AG04450 (cell line): ENCODE results near the gene ATG7. TPM values are rescaled to one million over a fixed set of nuclear protein-coding genes. Genes with fewer than 3 reads are reported as not detected.

Experiments
- CTCF ChIA-PET: fragments of 300-600, 350-600 bp; formaldehyde crosslinking; extraction: SDS; loops from one replicate; lab custom pipeline; 2022; ENCODE audit warnings: antibody characterized with exemption, inconsistent platforms; lab: Charles Lee
- POLR2A ChIA-PET: fragments of 350-600 bp; formaldehyde crosslinking; extraction: SDS; loops from one replicate; lab custom pipeline; 2021; ENCODE audit warnings: antibody characterized with exemption, inconsistent platforms; lab: Yijun Ruan, JAX
- DNase-seq: peaks from one replicate; pipeline ENCODE4 v3.0.0-alpha.2; 2011; ENCODE audit warnings: low read depth, low spot score
- H3K27ac ChIP-seq: one replicate; pipeline ENCODE4 v1.5.1; 2012; ENCODE audit warnings: low read depth, low read length, control low read depth
- H3K27me3 ChIP-seq: one replicate; pipeline ENCODE4 v1.6.0; 2012; ENCODE audit warnings: low read length; ENCODE audit not compliant: control insufficient read depth, insufficient read depth
- H3K4me3 ChIP-seq: 2 replicates; pipeline ENCODE4 v1.5.1; 2011; ENCODE audit warnings: mild to moderate bottlenecking, low read depth, low read length, control low read depth
- H3K9me3 ChIP-seq: 2 replicates; pipeline ENCODE4 v1.5.1; 2012; ENCODE audit warnings: low read length; ENCODE audit not compliant: control insufficient read depth, insufficient read depth
- polyA plus RNA-seq: library from polyadenylated mRNA; depleted of rRNA; stranded (reverse); fragments of >200 nt; gene quantifications from 2 replicates; pipeline ENCODE4 v1.2.3, GENCODE V29; 2011
- TF ChIP-seq, protein P1 (sequence below): IDR thresholded peaks from 2 replicates; pipeline ENCODE4 v1.5.1; 2011; ENCODE audit warnings: low read depth, low read length, control low read depth, inconsistent platforms

The ATG7 gene
- polyA plus RNA-seq, 1 experiment = 51.7 TPM

DNA sequence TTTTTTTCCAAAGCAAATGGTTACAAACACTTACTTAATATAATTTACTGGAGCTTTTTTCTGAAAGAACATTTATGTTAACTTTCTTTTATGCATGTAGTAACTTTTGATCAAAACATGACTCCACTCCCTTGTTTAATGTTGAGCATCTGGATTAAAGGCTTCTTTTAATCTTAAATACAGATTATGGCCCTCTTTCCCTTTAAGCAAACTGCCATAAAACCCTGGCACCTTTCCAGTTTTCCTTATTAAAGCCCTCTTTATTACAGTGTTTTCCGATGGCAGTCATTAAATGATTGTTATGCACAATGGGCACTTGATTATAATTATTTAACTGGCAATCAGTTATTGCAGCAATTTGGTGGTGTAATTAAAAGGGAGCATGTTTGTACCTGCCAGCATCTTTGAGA is 204.5 kb downstream of the ATG7 start:
- no peak for DNase-seq
- H3K9me3 ChIP-seq = no peaks in the 10 kb centered on the region
- ChIA-PET POLR2A (interaction anchor here (0.9 to 1.1 kb wide), 2 partner anchors 15 to 18 kb away, joined by 3 to 6 read pairs; no protein-coding TSS in a partner anchor), CTCF (no interaction called here)
- H3K27me3 ChIP-seq = no peaks in the 10 kb centered on the region
- no peak overlapping the region for H3K27ac ChIP-seq
- peak overlapping the region; percentile 2; the same call in 1 of the 2 replicates for H3K4me3 ChIP-seq
- TF ChIP-seq, protein P1, sequence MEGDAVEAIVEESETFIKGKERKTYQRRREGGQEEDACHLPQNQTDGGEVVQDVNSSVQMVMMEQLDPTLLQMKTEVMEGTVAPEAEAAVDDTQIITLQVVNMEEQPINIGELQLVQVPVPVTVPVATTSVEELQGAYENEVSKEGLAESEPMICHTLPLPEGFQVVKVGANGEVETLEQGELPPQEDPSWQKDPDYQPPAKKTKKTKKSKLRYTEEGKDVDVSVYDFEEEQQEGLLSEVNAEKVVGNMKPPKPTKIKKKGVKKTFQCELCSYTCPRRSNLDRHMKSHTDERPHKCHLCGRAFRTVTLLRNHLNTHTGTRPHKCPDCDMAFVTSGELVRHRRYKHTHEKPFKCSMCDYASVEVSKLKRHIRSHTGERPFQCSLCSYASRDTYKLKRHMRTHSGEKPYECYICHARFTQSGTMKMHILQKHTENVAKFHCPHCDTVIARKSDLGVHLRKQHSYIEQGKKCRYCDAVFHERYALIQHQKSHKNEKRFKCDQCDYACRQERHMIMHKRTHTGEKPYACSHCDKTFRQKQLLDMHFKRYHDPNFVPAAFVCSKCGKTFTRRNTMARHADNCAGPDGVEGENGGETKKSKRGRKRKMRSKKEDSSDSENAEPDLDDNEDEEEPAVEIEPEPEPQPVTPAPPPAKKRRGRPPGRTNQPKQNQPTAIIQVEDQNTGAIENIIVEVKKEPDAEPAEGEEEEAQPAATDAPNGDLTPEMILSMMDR = no peak

DNA sequence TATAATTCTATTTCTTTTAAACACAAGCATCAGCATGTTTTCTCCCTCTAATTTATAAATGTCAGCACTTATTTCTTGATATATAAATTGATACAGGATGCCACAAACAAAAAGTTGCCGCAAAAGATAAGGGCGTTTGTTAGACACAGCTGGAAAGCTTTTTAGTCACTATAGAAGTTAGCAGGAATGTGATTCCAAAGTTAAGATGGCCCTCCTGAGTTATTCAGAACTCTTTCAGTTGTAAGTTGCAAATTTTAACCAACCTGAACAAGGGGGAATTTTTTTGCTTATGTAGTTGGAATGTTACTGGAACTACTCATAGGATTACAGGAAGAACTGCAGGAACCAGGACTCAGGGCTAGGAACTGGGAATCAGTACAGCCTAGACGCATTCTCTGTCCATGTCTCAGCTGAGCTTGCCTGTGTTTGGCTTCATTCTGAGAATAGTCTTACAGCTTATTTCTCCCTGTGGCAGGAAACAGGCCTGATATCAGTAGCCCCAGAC is 205.3 kb downstream of the ATG7 start:
- CTCF ChIA-PET = no interaction called here
- no peak overlapping the region; the same call in 1 of the 2 replicates for H3K4me3 ChIP-seq
- H3K27ac ChIP-seq = peak overlapping the region; percentile 92
- TF ChIP-seq, protein P1 = no peak
- POLR2A ChIA-PET = interaction anchor here (1.0 to 1.1 kb wide), 4 partner anchors 15 to 152 kb away, joined by 3 to 10 read pairs (median 4); no protein-coding TSS in a partner anchor
- no peaks in the 10 kb centered on the region for H3K9me3 ChIP-seq
- no peaks in the 10 kb centered on the region for H3K27me3 ChIP-seq
- DNase-seq = peak; percentile 76

- no peak overlapping the region for H3K4me3 ChIP-seq
- CTCF ChIA-PET = no interaction called here
- no peaks in the 10 kb centered on the region for H3K9me3 ChIP-seq
- peak overlapping the region; percentile 92 for H3K27ac ChIP-seq
- TF ChIP-seq, protein P1 = no peak
- POLR2A ChIA-PET = interaction anchor here (1.0 kb wide), 3 partner anchors 21 to 152 kb away, joined by 4 to 10 read pairs (median 5); no protein-coding TSS in a partner anchor
- DNase-seq = no peak
- no peaks in the 10 kb centered on the region for H3K27me3 ChIP-seq
Observed at GRCh38 chr3:11478167-11478566, 206.0 kb downstream of the ATG7 start.

DNA sequence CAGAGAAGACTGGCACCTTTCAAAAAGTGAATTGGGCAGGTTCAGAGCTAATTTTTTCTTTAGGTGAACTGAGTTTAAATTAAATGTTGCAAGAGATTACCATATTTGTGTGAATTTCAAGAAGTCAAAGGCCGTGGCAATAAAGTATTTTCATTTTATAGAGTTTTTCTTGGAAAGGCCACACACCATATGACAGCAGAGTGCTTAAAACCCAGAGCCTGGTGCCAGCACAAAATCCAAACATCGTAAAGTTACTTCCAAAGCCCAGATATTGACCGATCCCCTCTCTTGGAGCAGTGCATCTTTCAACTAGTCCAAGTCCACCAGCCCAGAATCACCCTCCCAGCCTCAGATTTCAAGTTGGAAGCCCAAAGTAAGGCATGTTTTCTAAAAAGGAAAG is 207.0 kb downstream of the ATG7 start:
- no peaks in the 10 kb centered on the region for H3K9me3 ChIP-seq
- no peak overlapping the region for H3K27ac ChIP-seq
- no peak overlapping the region for H3K4me3 ChIP-seq
- CTCF ChIA-PET = no interaction called here
- POLR2A ChIA-PET = no interaction called here
- DNase-seq = no peak
- TF ChIP-seq, protein P1 = no peak
- no peaks in the 10 kb centered on the region for H3K27me3 ChIP-seq

- TF ChIP-seq, protein P1 = no peak
- no peaks in the 10 kb centered on the region for H3K27me3 ChIP-seq
- H3K4me3 ChIP-seq = no peak overlapping the region
- ChIA-PET CTCF (no interaction called here), POLR2A (no interaction called here)
- H3K9me3 ChIP-seq = no peaks in the 10 kb centered on the region
- no peak overlapping the region for H3K27ac ChIP-seq
- DNase-seq = no peak
Observed at GRCh38 chr3:11480663-11481298, 208.6 kb downstream of the ATG7 start.
